Ovary (tissue), 9 donors: ENCODE measurements around the gene CDH11. TPM values are rescaled to one million over a fixed set of nuclear protein-coding genes. Genes with fewer than 3 reads are reported as not detected.

Experiments
- DNase-seq, 5 donors: peaks; one replicate each; pipeline ENCODE4 v3.0.0-alpha.2; 2019 to 2020
- H3K27ac ChIP-seq, 2 donors: fragments of 200-600 bp; one replicate each; pipeline versions ENCODE4 v1.5.1 to v1.8.0; 2019 to 2022
- H3K27me3 ChIP-seq: fragments of 200-600 bp; one replicate; pipeline ENCODE4 v1.8.0; 2022
- H3K36me3 ChIP-seq: fragments of 200-600 bp; sonication (generic); one replicate; pipeline ENCODE4 v1.5.1; 2019
- H3K4me1 ChIP-seq: one replicate; pipeline ENCODE4 v1.8.1; 2013; ENCODE audit warnings: mild to moderate bottlenecking, moderate library complexity; ENCODE audit not compliant: insufficient read depth
- H3K4me3 ChIP-seq: fragments of 200-600 bp; sonication (generic); one replicate; pipeline ENCODE4 v1.5.1; 2017
- H3K9me3 ChIP-seq, 2 donors: fragments of 200-600 bp in 1 of 2; sonication (generic) in 1 of 2; one replicate each; pipeline versions ENCODE4 v1.5.1 to v1.8.1; 2013 to 2019; ENCODE audit warnings: mild to moderate bottlenecking in 1 of 2, moderate library complexity in 1 of 2
- EP300 ChIP-seq: sonication (generic); formaldehyde crosslinking; IDR thresholded peaks from one replicate; pipeline ENCODE4 v1.6.1; 2017; ENCODE audit warnings: antibody characterized with exemption
- POLR2A ChIP-seq: fragments of 450-650 bp; IDR thresholded peaks from one replicate; pipeline ENCODE4 v1.6.1; 2017; ENCODE audit warnings: antibody characterized with exemption, mild to moderate bottlenecking, moderate library complexity
- WGBS, 3 donors: extraction: QIAGEN DNeasy Blood & Tissue Kit in 1 of 3; methylation state at CpG; one replicate each; pipeline versions ENCODE4 v1.1.5 to v1.1.7; 2013 to 2017; 5-methylcytosine and 5-hydroxymethylcytosine counted together
- intact Hi-C, 4 donors: fragments of 100-400 bp; cut with DNase I; formaldehyde crosslinking; loops; one replicate each; pipeline versions ENCODE4 v1.11.0 to v1.15.1; 2022 to 2023
- polyA plus RNA-seq, 2 donors: library from polyadenylated mRNA; stranded (reverse); fragments of 200-250 nt in 1 of 2; fragments of 350-450 nt in 1 of 2; fragmentation: Illumina TruSeq in 1 of 2; extraction: RNeasy Lipid Tissue Mini Kit (QIAGEN cat#74804) in 1 of 2; gene quantifications; one replicate each; pipeline ENCODE4 v1.2.3, GENCODE V29; 2013 to 2014
- total RNA-seq, 7 donors: library from RNA; depleted of rRNA in 2 of 7; stranded (reverse); fragments of >200 nt in 2 of 7; fragmentation: NEBNext Ultra II Directional in 3 of 7; extraction: Animal tissue kit (Norgen Biotek cat#: 25700) in 3 of 7; gene quantifications; one replicate each; pipeline versions ENCODE4 v1.1.0 to v1.2.4, GENCODE V29; 2016 to 2023
- TF ChIP-seq, protein P1 (sequence below), 3 donors: fragments of 450-650 bp in 2 of 3; fragments of 200-600 bp in 1 of 3; IDR thresholded peaks; one replicate each; pipeline versions ENCODE4 v1.5.1 to v1.8.0; 2016 to 2022; ENCODE audit warnings: antibody characterized with exemption in 3 of 3, mild to moderate bottlenecking in 1 of 3
- donor health status: DM: no; HTN: no; CAD: no; lungs with moderate emphysema.
- donor health status: DM: no; HTN: no; CAD: no.
- donor health status: Bipolar disorder and iron deficiency.
- donor health status: DM: yes; HTN: yes; CAD: no.
- donor health status: DM: no; HTN: no; CAD: no.
- donor health status: DM: yes; HTN: yes; CAD: no.

Gene CDH11
- total and polyA plus RNA-seq, 9 donors = 118 to 858 (median 478) TPM

DNA sequence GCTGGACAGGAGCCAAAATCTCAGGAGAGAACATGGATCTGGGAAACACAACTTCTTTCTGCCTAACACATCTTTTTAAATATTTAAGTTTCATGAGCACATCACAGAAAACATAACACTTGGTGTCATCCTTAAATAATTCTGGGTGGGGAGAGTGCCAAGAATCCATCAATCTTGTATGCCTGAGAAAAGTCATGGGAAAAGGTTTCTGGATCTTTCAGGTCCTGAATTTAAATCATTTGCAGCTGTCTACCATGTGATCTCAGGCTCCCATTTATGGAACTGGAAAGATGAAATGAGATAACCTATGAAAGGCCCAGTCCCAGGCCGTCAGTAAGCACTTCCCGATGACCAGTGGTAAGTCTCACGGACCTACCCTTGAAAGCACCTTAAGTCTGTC, 15.1 kb downstream of the CDH11 start:
- intact Hi-C loops = no loop called here
- no peak for TF ChIP-seq EP300
- no peak for TF ChIP-seq POLR2A
- TF ChIP-seq, protein P1, sequence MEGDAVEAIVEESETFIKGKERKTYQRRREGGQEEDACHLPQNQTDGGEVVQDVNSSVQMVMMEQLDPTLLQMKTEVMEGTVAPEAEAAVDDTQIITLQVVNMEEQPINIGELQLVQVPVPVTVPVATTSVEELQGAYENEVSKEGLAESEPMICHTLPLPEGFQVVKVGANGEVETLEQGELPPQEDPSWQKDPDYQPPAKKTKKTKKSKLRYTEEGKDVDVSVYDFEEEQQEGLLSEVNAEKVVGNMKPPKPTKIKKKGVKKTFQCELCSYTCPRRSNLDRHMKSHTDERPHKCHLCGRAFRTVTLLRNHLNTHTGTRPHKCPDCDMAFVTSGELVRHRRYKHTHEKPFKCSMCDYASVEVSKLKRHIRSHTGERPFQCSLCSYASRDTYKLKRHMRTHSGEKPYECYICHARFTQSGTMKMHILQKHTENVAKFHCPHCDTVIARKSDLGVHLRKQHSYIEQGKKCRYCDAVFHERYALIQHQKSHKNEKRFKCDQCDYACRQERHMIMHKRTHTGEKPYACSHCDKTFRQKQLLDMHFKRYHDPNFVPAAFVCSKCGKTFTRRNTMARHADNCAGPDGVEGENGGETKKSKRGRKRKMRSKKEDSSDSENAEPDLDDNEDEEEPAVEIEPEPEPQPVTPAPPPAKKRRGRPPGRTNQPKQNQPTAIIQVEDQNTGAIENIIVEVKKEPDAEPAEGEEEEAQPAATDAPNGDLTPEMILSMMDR (IDR thresholded peaks at IDR 0.05) = no peak
- no peak overlapping the region for H3K4me3 ChIP-seq
- DNase-seq = no peak
- H3K36me3 ChIP-seq = no peaks in the 10 kb centered on the region
- H3K4me1 ChIP-seq = peaks cover 15% of the 10 kb centered on the region
- 78 to 82% (median 80%) methylated on average over 3 of the region's 3 CpGs for WGBS, 3 donors
- no peak overlapping the region for H3K27ac ChIP-seq
- no peaks in the 10 kb centered on the region for H3K9me3 ChIP-seq
- no peaks in the 10 kb centered on the region for H3K27me3 ChIP-seq

DNA sequence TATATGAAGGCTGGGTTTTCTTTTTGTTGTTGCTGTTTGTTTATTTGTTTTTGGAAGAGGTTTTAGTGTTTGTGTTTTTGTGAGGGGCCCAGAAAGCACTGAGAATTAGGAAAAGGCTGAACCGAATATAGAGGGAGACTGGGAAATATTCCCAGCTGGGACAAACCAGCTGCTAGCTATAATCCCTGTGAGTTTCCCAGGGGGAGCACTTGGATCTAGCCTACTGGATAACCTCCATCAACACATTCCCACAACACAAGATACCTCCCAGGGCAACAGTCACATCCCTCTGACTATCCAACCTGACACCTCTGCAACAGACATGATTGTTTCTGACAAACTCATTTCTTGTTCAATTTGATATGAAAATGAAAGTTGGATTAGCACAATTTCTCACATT, 16.7 kb downstream of the CDH11 start:
- no peaks in the 10 kb centered on the region for H3K27me3 ChIP-seq
- H3K9me3 ChIP-seq = no peaks in the 10 kb centered on the region
- DNase-seq = no peak
- peaks cover 15% of the 10 kb centered on the region for H3K4me1 ChIP-seq
- no peak overlapping the region for H3K27ac ChIP-seq
- TF ChIP-seq, protein P1 (IDR thresholded peaks at IDR 0.05) = no peak
- no peak for TF ChIP-seq POLR2A
- no peak for TF ChIP-seq EP300
- no peaks in the 10 kb centered on the region for H3K36me3 ChIP-seq
- 8 to 11% (median 11%) methylated on average over 1 of the region's 1 CpG for WGBS, 3 donors
- no peak overlapping the region for H3K4me3 ChIP-seq
- intact Hi-C loops = no loop called here

DNA sequence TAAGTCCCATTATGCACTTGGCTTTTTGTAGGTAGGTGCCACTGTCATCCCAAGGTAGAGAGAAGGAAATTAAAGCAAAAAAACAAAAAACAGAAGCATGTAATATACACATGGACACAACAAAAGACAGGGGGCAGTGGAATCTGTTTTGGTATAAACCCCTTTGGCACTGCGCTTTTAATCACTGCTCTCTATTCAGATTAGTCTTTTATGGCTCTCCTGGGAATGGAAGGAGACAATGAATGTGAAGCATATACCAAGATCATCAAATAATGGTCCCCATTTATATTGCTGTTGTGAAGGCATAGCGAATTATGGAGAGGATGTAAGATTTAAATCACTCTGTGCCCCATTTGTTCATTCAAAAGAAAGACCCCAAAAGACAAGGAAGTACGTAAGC, 17.4 kb downstream of the CDH11 start:
- Histone ChIP-seq H3K27ac (no peak overlapping the region), H3K9me3 (no peaks in the 10 kb centered on the region), H3K36me3 (no peaks in the 10 kb centered on the region), H3K4me3 (no peak overlapping the region), H3K27me3 (no peaks in the 10 kb centered on the region), H3K4me1 (peaks cover 15% of the 10 kb centered on the region)
- DNase-seq = no peak
- TF ChIP-seq, protein P1 (IDR thresholded peaks at IDR 0.05) = no peak
- TF ChIP-seq POLR2A (no peak), EP300 (no peak)
- intact Hi-C loops = no loop called here
- WGBS, 3 donors = 88 to 92% (median 91%) methylated on average over 3 of the region's 3 CpGs

DNA sequence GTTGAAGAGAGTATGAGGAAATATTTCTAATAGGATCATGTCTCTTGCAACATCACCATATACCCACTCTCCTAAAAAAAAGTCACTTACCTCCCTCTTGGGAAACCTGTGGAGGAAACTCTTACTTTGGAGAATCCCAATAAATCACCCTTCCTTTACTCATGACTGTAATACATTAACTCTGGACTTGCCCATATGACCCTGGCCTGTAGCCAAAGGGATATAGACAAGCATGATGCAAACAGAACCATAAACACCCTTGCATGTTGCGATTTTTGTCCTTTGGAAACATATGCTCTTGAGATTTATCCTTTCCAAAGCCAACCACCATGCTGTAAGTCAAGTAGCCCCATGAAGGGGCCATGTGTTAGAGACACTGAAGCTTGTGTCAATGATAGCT, 19.5 kb downstream of the CDH11 start:
- intact Hi-C loops = no loop called here
- no peak overlapping the region for H3K27ac ChIP-seq
- H3K9me3 ChIP-seq = no peaks in the 10 kb centered on the region
- TF ChIP-seq POLR2A (no peak), EP300 (no peak)
- TF ChIP-seq, protein P1 (IDR thresholded peaks at IDR 0.05) = no peak
- H3K4me3 ChIP-seq = no peak overlapping the region
- H3K27me3 ChIP-seq = no peaks in the 10 kb centered on the region
- H3K36me3 ChIP-seq = no peaks in the 10 kb centered on the region
- WGBS, 3 donors = 88 to 93% (median 89%) methylated on average over 1 of the region's 1 CpG
- peaks cover 17% of the 10 kb centered on the region for H3K4me1 ChIP-seq
- DNase-seq = no peak

DNA sequence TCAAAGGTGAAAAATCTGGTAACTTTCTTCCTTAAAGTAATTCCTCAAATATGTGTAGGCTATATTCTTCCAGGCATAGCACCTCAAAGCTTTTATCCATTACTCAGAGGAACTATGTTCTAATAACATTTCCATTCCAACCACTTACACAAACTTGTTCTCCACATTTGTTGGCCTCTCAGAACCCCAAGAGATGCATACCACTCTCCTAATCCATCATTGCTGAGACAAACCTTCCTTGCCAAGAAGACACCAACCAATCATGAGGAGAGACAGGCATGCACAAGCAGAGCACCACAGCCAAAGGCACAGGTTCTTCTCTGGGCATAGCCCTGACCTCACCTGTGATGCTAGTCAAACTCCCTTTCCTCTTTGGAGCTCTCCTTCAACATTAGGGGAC, 20.9 kb downstream of the CDH11 start:
- no peaks in the 10 kb centered on the region for H3K9me3 ChIP-seq
- no peak overlapping the region for H3K27ac ChIP-seq
- H3K4me1 ChIP-seq = peaks cover 17% of the 10 kb centered on the region
- no peaks in the 10 kb centered on the region for H3K27me3 ChIP-seq
- no peak for DNase-seq
- no peak for TF ChIP-seq EP300
- TF ChIP-seq, protein P1 (IDR thresholded peaks at IDR 0.05) = no peak
- TF ChIP-seq POLR2A = no peak
- no peak overlapping the region for H3K4me3 ChIP-seq
- intact Hi-C loops = no loop called here
- H3K36me3 ChIP-seq = no peaks in the 10 kb centered on the region
